CD1c-positive myeloid dendritic cell (primary cell): ENCODE measurements around the gene PAX2.

Experiments used
- DNase-seq: peaks from one replicate; pipeline ENCODE4 v3.0.0-alpha.2; 2016; ENCODE audit errors: extremely low spot score

Gene PAX2

DNA sequence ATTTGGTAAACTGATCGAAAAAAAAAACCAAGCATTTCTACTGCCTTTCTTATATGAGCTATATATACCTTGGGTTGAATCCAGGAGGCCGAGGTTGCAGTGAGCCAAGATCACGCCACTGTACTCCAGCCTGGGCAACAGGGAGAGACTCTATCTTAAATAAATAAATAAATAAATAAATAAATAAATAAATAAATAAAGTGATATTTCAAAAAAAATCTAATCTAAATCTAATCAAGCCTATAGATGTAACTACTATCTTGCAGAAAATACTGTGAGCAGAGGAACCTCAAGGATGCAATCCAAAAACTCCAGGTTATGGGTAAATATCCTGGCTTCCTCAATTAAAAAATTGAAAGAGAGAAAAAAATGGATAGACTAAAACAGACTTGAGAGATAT, 96.1 kb downstream of the PAX2 start:
- no peak for DNase-seq

GRCh38 chr10:100847440-100847839, 102.1 kb downstream of the PAX2 start:
- no peak for DNase-seq

- no peak for DNase-seq
Observed at GRCh38 chr10:100848770-100849169, 103.4 kb downstream of the PAX2 start.

DNA sequence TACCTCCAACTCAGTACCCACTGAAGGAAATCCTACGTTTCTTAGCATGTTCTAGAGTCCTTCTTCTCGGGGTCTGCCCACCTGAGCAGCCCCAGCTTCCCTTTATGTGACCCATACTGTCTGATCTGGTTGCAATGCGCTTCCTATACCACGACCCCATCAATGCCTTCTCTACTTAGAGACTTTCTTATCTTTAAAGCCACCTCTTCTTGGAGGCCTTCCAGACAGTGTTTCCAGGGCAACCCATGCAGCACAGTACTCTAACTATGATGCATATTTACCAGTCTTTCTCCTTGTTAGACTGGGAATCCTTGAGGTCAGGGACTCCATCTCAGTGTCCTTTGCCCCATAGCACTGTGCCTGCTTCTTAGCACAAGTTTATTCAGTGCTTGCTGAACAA, 112.9 kb downstream of the PAX2 start:
- no peak for DNase-seq

DNA sequence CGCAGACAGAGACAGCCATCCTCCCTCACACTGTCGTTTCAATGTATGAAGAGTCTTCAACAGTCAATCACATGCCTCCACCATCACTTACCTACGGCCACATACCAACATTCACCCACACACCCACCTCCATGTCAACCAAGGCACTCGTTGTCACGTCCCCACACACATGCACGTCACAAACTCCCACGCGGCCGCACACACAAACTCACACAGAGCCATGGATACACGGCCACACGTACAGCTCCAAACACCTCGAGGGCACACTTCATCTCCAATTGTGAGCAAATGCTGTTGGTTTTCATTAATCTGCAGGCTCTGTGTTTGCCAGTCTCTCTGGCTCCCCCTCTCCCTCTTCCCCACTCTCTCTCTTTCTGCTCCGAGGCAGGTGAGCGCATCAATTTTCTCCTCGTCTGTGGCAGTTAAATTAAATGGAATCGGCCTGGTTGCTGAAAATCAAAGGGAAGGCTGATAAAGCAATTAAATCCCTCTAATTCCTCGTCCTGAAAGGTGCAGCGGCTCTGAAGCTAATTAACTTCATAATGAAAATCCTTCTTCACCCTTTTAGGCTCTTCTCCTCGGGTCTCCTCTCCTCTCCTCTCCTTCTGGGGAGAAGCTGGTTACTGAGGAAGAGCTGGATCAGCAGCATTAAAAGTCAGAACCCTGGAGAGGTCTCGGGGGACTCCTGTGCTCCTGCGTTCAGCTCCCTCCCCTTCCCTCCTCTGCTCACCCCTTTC, 113.5 kb downstream of the PAX2 start:
- no peak for DNase-seq

DNA sequence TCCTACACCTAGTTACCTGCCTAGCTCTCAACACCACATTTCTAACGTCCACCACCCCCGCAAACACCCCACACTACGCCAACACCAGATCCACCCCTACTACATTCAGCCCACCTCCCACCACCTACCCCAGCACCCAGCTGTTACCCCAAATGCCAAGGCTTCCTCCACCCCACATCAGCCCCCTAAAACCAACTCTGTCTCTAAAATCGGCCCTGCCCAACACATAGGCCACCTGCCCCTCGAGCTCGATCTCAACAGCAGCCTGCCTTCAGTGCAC, 114.0 kb downstream of the PAX2 start:
- DNase-seq = no peak

GRCh38 chr10:100863433-100863832, 118.1 kb downstream of the PAX2 start:
- no peak for DNase-seq

GRCh38 chr10:100864036-100864885, 118.9 kb downstream of the PAX2 start:
- DNase-seq = no peak

DNA sequence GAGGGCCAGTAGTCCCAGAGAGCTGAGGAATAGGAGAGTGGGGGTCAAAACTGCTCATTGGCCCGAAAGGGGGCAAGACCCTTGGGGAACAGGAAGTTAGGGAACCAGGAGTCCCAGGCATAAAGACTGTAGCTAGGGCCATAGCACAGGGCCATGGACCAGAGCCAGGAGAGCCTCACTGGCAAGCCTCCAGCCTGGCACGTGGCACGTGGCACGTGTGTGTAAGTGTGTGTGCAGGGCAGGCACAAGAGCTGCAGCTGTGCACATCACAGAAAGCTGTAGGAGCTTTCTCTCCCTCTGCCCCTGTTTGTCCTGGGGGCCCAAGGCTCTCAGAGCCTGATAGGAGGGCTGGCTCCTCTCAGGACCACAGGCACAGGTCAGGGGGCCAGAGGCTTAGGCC, 119.6 kb downstream of the PAX2 start:
- no peak for DNase-seq

DNA sequence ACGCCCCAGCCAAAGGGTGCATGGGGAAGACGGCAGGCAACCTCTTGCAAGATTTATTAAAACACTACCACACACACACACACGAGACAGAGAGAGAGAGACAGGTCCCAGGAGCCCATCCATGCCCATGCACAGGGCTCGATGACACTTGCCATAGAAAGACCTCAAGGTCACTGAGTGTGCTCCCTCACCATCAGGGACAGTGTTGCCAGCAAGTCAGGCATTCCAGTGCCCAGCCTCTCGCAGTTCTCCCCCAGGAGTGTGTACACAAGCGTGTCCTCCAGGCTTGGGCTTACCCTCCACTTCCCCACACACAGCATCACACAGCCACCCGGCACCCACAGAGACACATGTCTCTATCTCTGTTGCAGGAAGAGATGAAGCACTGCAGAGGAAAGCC, 120.6 kb downstream of the PAX2 start:
- DNase-seq = no peak

- no peak for DNase-seq
Observed at GRCh38 chr10:100866575-100867098, 121.3 kb downstream of the PAX2 start.

DNA sequence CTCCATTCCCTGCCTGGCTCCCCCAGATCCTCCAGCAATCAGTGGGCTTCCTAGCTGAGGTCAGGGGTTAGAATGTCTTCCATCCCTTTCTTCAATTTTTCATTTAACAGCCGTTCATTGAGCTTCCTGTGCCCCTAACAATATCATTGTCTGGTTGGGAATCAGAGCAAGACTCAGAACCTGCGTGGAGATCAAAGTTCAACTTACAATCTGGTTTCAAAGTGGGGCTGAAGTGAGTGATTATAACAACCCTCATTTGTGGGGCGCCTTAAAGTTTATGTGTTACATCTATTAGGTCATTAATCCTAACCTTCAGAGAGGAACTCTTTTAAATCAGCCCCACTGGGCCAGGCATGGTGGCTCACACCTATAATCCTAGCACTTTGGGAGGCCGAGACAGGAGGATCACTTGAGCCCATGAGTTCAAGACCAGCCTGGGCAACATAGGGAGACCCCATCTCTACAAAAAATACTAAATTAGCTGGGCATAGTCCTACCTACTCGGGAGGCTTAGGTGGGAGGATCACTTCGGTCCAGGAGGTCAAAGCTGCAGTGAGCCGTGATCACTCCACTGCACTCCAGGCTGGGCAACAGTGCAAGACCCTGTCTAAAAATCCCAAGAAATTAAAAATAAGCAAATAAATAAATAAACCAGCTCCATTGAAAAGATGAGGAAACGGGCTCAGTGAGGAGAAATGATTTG, 122.0 kb downstream of the PAX2 start:
- DNase-seq = no peak

DNA sequence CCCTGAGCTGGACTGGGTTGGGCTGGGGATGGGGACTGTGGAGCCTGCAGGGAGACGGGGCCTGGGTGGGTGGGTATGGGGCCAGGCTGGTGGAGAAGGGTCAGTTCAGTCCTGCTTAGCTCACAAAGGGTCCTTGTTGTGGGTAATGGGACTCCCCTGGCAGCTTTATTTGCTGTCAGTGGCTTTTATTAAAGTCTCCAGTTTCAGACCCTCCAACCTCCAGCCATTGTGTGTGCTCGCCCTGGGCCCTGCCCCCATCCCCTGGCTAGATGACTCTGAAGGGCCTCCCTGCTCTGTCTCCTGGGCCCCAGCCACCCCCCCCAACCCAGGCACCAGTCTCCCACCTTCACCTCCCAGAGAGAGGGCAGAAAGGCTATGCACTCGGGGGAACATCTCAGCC, 123.0 kb downstream of the PAX2 start:
- DNase-seq = no peak

DNA sequence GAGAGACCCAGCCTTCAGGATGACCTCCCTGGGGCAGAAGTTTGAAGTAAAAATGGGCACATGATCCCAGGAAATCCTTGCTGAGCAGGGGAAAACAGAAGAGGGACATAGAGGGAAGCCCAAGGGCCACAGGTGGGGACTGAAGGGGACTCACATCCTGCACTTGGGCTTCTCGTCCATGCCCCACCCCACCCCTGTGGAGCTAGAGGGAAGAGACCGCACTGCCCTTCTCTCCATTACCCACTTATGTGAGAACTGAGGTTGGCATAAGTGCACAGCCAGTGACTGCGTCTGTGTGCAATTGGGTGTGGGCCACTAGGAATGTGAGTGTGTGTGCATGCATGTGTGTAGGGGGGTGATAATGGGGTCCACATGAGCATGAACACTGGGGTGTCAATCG, 124.0 kb downstream of the PAX2 start:
- no peak for DNase-seq

DNA sequence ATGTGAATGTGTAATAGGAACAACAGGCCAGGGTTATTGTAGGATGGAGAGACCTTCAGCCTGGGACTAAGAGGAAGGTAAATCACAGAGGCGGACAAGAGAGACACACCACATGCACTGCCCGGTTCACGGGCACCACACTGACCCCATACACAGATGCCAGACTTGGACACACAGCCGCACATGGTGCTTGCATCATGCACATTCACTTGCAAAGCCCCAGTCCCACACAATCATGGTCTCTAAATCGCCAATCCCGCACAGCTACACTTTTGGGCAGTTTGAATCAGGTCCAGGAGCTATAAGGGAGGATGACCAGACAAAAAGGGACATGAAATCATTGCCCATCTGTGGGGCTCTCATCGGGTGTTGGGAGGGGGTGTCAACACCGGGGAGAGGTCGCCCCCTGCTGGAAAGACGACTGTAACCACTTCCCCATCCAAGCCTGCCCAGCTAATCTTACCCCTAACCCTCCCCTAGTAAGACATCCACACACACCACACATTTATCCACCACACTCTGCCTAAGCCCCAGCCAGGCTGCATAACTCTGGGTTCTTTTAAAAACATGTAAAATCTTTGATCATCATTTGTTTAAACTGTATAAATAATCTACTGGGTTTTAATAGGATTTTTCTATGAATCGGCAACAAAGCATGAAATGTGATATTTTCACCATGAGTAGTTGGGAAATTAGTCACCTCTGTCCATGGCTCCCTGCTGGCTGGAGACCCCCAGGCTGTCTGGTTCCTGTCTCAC, 126.8 kb downstream of the PAX2 start:
- DNase-seq = peak; percentile 32

DNA sequence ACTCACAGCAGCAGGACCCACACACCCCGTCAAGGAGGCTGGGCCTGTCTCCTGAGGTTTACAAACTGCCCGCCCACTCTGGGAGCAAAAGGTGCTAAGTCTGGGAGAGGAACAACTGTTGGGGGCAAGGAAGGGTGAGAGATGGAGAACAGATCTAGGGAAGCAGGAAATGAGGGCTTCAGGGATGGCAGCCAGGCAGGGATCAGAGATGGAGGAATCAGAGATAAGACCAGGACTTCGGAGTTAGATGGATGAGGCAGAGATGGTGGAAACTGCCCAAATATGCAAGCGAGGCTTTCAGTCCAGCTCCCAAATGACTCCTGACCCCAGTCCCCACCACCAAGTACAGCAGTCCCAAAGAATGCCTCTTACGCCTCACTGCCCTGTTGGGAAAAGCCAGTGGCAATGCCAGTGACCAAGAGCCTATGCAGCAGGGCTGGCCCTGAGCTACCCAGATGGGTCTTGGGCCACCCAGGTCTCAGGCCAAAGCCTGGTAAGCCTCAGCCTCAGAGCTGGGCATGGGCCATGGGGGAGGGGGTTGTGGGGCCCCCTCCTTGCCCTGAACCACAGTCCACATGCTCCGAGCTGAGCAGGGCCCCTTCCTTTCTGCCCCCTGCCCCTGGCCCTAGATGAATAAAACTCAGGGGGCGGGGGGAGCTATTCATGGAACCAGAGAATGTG, 127.9 kb downstream of the PAX2 start:
- no peak for DNase-seq

DNA sequence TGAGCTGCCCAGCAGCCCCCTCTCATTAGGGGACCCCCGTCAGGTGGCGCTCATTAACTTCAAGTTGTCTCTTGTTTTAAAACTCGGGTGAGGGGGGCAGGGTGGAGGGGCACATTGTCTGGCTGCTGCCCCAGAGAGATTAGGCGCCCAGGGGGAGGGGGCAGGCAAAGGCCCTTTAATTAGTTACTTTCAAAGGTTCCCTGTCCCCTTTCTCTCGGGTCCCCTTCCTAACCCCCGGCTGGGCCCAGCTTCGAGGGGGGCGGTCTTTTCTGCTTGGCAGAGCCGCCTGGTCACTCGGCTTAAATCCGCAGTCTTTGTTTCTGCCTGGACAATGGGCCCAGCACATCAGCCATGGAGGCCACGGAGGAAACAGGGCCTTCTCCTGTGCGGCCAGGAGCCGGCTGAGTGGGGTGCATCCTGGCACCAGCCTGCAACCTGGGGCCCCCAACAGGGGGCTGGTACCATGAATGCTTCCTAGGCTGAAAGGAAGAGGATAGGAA, 128.5 kb downstream of the PAX2 start:
- no peak for DNase-seq

- no peak for DNase-seq
Observed at GRCh38 chr10:100874702-100875483, 129.5 kb downstream of the PAX2 start.

GRCh38 chr10:100875484-100876166, 130.2 kb downstream of the PAX2 start:
- DNase-seq = no peak
